SK-N-MC (cell line): ENCODE measurements around the gene KLK2.

Experiments
- EZH2 ChIP-seq: fragments of 200-600 bp; sonication (generic); IDR thresholded peaks from one replicate; pipeline ENCODE4 v1.6.1; 2017; ENCODE audit warnings: antibody characterized with exemption
- FOXP2 ChIP-seq: optimal IDR thresholded peaks from 2 replicates; pipeline ENCODE3; 2011; ENCODE audit warnings: mild to moderate bottlenecking, moderate library complexity; ENCODE audit not compliant: insufficient read depth; ENCODE audit errors: extremely low read length, control extremely low read depth
- POLR2AphosphoS5 ChIP-seq: IDR thresholded peaks from 2 replicates; pipeline ENCODE4 v1.6.1; 2012; ENCODE audit warnings: mild to moderate bottlenecking, low read depth, low read length, borderline replicate concordance

GRCh38 chr19:50891253-50891625 is 18.0 kb downstream of the KLK2 start:
- no peak for TF ChIP-seq POLR2AphosphoS5
- TF ChIP-seq EZH2: no peak
- no peak for TF ChIP-seq FOXP2
